Measurements from ENCODE around the gene KCNE5. TPM values are rescaled to one million over a fixed set of nuclear protein-coding genes. Genes with fewer than 3 reads are reported as not detected.

Gene KCNE5
- total RNA-seq, 2 donors from 2014 or later, result not detected

GRCh38 chrX:109626637-109627036, 1.7 kb upstream of the KCNE5 start:
- TF ChIP-seq CTCF (IDR thresholded peaks at IDR 0.05), result no peak
- DNase-seq, result no peak
- H3K27me3 ChIP-seq, result no peaks in the 10 kb centered on the region

GRCh38 chrX:109623997-109624396, 975 bp downstream of the KCNE5 start:
- no peaks in the 10 kb centered on the region for H3K36me3 ChIP-seq
- H3K9ac ChIP-seq (ENCODE audit: low read depth in 2 of 2, low read length in 2 of 2), result no peak overlapping the region
- H3K27ac ChIP-seq, result no peak overlapping the region
- H3K4me1 ChIP-seq, result no peaks in the 10 kb centered on the region
- intact Hi-C loops (cut with DNase I), result no loop called here
- no peak for DNase-seq
- H3K9me3 ChIP-seq, result no peaks in the 10 kb centered on the region
- no peak for TF ChIP-seq CTCF (IDR thresholded peaks at IDR 0.05)
- no peak overlapping the region for H3K4me3 ChIP-seq
- H3K27me3 ChIP-seq, result no peaks in the 10 kb centered on the region

More at GRCh38 chrX:109626637-109627036, 1.7 kb upstream of the KCNE5 start:
- H3K4me3 ChIP-seq, result no peak overlapping the region
- H3K4me1 ChIP-seq, result no peaks in the 10 kb centered on the region
- H3K27ac ChIP-seq, result no peak overlapping the region
- intact Hi-C loops (cut with DNase I), result no loop called here
- no peak overlapping the region for H3K9ac ChIP-seq (ENCODE audit: low read depth in 2 of 2, low read length in 2 of 2)
- H3K9me3 ChIP-seq, result no peaks in the 10 kb centered on the region
- no peaks in the 10 kb centered on the region for H3K36me3 ChIP-seq

- intact Hi-C loops (cut with DNase I), result no loop called here
- Histone ChIP-seq H3K9me3 (no peaks in the 10 kb centered on the region), H3K4me3 (no peak overlapping the region), H3K36me3 (no peaks in the 10 kb centered on the region), H3K27me3 (no peaks in the 10 kb centered on the region), H3K9ac (ENCODE audit: low read depth in 2 of 2, low read length in 2 of 2) (no peak overlapping the region), H3K4me1 (no peaks in the 10 kb centered on the region), H3K27ac (no peak overlapping the region)
- TF ChIP-seq CTCF (IDR thresholded peaks at IDR 0.05), result no peak
- no peak for DNase-seq
These were observed 2.7 kb downstream of the KCNE5 start for GRCh38 chrX:109622270-109622669.

- H3K9ac ChIP-seq (ENCODE audit: low read depth in 2 of 2, low read length in 2 of 2), result no peak overlapping the region
- no peaks in the 10 kb centered on the region for H3K27me3 ChIP-seq
- TF ChIP-seq CTCF (IDR thresholded peaks at IDR 0.05), result no peak
- H3K27ac ChIP-seq, result no peak overlapping the region
- intact Hi-C loops (cut with DNase I), result no loop called here
- no peaks in the 10 kb centered on the region for H3K36me3 ChIP-seq
- H3K9me3 ChIP-seq, result no peaks in the 10 kb centered on the region
- no peak overlapping the region for H3K4me3 ChIP-seq
- H3K4me1 ChIP-seq, result no peaks in the 10 kb centered on the region
- DNase-seq, result no peak
These were observed 5.2 kb downstream of the KCNE5 start for GRCh38 chrX:109619771-109620170.

GRCh38 chrX:109614951-109615350, 10.0 kb downstream of the KCNE5 start:
- no peaks in the 10 kb centered on the region for H3K4me1 ChIP-seq
- no peaks in the 10 kb centered on the region for H3K36me3 ChIP-seq
- H3K4me3 ChIP-seq, result no peak overlapping the region
- no peak overlapping the region for H3K27ac ChIP-seq
- no peak overlapping the region for H3K9ac ChIP-seq (ENCODE audit: low read depth in 2 of 2, low read length in 2 of 2)
- DNase-seq, result no peak
- no peaks in the 10 kb centered on the region for H3K9me3 ChIP-seq
- no peaks in the 10 kb centered on the region for H3K27me3 ChIP-seq
- TF ChIP-seq CTCF (IDR thresholded peaks at IDR 0.05), result no peak
- intact Hi-C loops (cut with DNase I), result no loop called here

GRCh38 chrX:109601486-109601885, 23.5 kb downstream of the KCNE5 start:
- Histone ChIP-seq H3K9me3 (no peaks in the 10 kb centered on the region), H3K4me3 (no peak overlapping the region), H3K27me3 (no peaks in the 10 kb centered on the region), H3K9ac (ENCODE audit: low read depth in 2 of 2, low read length in 2 of 2) (no peak overlapping the region), H3K4me1 (no peaks in the 10 kb centered on the region), H3K27ac (no peak overlapping the region), H3K36me3 (no peaks in the 10 kb centered on the region)
- intact Hi-C loops (cut with DNase I), result no loop called here
- TF ChIP-seq CTCF (IDR thresholded peaks at IDR 0.05), result no peak
- DNase-seq, result no peak
